SH-SY5Y (cell line): ENCODE results near the gene ERMP1.

Source experiments
- GATA2 ChIP-seq: IDR thresholded peaks from 2 replicates; pipeline ENCODE4 v1.6.1; 2011; ENCODE audit warnings: mild to moderate bottlenecking, low read depth, low read length
- GATA3 ChIP-seq: IDR thresholded peaks from 2 replicates; pipeline ENCODE4 v1.6.1; 2011; ENCODE audit warnings: low read depth, mild to moderate bottlenecking, low read length, moderate library complexity

DNA sequence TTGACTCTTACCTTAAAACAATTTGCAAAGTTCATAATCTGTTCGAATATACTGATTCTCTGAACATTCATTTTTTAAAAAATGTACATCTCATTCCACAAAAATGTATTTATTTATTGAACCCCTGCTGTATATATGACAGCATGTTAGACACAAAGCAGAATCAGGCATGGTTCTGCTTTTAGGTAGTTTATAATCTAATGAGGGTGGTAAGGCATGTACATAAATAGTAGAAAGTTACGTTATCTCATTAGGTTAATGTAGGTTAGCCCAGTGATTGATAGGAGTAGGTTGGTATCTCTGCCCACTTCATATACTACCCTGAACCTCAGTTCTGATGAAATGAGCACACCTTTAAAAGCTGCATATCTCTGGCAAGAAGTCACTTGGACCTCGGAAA lies 89.8 kb downstream of the ERMP1 start:
- TF ChIP-seq GATA2: no peak
- no peak for TF ChIP-seq GATA3
